GM21367 (cell line): ENCODE results near the gene ZNF750.
"Not testable (repeated sequence)": the region's sequence is repeated elsewhere in the genome, so short reads cannot be mapped to it uniquely, and the experiment has no call there.

ENCODE experiments used
- ATAC-seq: cut with Tn5 transposase; IDR thresholded peaks from one replicate; pipeline ENCODE4 v1.9.1; 2021; ENCODE audit not compliant: unreplicated experiment

The ZNF750 gene

DNA sequence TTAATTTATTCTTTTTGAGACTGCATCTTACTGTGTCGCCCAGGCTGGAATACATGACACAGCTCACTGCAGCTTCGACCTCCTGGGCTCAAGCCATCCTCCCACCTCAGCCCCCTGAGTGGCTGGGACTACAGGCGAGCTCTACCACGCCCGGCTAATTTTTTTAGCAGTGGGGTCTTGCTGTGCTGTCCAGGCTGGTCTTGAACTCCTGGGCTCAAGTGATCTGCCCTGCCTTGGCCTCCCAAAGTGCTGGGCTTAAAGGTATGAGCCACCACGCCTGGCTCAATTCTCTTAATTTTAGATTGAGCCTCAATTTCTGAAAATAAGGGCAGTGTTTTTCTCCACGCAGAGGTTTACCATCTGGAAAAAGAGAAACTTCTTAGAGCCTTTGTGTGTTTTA lies 41.1 kb downstream of the ZNF750 start:
- ATAC-seq, result no peak

- no peak for ATAC-seq
Observed at GRCh38 chr17:82797061-82797460, 42.8 kb downstream of the ZNF750 start.

GRCh38 chr17:82795615-82796014 lies 44.2 kb downstream of the ZNF750 start:
- no peak for ATAC-seq

DNA sequence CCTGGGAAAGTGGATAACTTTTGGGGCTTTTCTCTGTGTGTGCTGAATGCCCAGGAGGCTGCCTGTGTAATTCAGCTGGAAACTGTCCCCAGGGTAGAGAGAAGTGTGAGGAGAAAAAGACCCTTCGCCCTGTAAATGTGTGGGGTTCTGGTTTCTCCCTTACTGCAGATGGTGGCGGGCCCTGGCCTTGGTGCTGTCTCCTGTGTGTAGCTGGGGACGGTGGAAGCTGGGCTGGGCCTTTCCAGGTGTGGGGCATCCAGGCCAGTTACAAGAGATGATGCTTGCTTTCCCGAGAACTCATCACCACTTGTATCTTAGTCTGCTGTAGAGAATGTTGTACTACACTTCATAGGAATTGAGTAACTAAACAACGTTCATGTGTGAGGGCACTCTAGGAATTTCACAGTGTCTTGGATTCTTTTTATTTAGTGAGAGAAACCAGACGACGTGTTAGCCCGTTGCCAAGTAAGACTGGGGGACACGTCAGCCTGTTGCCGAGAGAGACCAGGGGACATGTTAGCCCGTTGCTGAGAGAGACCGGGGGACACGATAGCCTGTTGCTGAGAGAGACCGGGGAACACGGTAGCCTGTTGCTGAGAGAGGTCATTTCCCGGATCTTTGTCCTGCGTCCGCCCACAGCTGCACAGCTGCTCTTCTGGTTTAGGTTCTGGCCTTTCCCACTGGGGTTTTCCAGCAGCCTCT lies 44.9 kb downstream of the ZNF750 start:
- ATAC-seq, result no peak

GRCh38 chr17:82793974-82794630 lies 45.7 kb downstream of the ZNF750 start:
- no peak for ATAC-seq

DNA sequence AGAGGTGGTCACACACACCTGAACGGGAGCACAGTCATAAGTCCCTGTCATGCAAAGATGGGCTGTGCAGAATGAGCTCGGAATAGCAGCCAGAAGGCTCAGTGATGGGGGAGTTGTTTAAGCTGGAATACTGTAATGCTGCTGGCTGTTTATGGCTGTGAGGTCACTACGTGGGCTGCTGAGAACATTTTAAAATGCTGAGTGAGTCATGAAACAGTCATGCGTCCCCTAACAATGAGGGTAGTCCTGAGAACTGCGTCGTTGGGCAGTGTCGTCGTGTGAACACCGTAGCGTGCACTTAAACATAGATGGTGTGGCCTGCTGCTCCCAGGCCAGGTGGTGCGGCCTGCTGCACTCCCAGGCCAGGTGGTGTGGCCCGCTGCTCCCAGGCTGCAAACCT lies 48.3 kb downstream of the ZNF750 start:
- no peak for ATAC-seq

DNA sequence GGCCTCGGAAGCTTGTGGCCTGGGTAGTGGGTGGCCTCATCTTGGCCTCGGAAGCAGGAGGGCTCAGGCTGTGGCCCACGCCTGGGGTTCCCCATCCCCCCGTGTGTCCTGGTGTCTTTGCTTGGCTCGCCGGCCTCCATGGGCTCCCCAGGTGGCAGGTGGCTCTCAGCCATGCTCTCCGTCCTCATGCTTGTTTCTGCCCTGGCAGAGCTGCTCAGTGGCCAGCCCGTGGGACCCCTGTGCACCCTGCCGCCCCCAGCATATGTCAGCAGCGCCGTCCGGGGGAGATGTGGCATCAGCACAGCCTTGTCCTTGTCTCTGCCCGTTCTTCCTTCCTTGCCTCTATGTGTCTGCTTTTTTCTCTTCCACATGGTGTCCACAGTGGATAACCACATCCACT lies 49.4 kb downstream of the ZNF750 start:
- no peak for ATAC-seq

- no peak for ATAC-seq
Observed at GRCh38 chr17:82789806-82790205, 50.0 kb downstream of the ZNF750 start.

DNA sequence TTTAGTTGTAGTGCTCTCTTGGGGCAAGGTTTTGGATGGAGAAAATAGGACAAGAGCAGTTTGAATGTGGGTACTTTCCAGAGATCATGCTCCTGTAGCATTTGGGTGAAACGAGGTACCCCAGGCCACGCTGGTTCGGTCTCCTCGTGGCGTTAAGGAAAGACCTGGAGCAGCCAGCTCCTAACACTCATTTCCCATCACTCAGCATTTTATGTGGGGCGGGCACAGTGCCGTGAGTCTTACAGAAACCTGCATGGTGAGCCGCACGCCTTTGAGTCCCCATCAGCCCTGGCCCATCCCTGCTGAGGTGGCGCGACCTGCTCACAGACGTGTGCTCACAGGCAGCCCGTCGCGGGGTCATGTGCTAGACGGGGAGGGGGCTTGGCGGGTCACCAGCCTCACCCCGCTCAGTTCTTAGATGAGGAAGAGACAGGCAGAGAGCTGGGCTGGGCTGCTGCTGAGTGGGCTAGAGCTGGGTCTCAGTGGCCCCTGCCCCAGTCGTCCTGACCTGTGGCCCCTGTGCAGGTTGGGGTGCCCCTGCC lies 50.7 kb downstream of the ZNF750 start:
- ATAC-seq, result no peak

GRCh38 chr17:82788206-82789001 lies 51.4 kb downstream of the ZNF750 start:
- no peak for ATAC-seq

- ATAC-seq, result no peak
Observed at GRCh38 chr17:82787081-82787848, 52.6 kb downstream of the ZNF750 start.

- no peak for ATAC-seq
Observed at GRCh38 chr17:82786427-82786826, 53.4 kb downstream of the ZNF750 start.

- not testable (repeated sequence) for ATAC-seq
Observed at GRCh38 chr17:82785581-82785980, 54.2 kb downstream of the ZNF750 start.

DNA sequence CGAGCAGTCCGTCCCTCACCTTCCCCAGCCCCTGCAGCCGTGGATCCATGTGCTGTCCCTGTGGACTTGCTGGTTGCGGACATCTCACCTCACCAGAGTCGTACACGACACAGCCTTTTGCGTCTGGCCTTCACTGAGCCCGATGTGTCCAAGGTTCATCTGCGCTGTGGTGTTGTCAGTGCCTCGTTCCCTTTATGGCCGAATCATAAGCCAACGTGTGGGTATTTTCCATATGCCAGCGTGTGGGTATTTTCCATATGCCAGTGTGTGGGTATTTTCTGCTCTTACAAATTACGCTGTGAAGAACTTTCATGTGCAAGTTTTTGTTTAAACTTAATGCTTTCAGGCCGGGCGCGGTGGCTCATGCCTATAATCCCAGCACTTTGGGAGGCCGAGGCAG lies 56.3 kb downstream of the ZNF750 start:
- ATAC-seq, result no peak

- ATAC-seq, result no peak
Observed at GRCh38 chr17:82782657-82783207, 57.1 kb downstream of the ZNF750 start.

GRCh38 chr17:82781894-82782274 lies 57.9 kb downstream of the ZNF750 start:
- ATAC-seq, result no peak

DNA sequence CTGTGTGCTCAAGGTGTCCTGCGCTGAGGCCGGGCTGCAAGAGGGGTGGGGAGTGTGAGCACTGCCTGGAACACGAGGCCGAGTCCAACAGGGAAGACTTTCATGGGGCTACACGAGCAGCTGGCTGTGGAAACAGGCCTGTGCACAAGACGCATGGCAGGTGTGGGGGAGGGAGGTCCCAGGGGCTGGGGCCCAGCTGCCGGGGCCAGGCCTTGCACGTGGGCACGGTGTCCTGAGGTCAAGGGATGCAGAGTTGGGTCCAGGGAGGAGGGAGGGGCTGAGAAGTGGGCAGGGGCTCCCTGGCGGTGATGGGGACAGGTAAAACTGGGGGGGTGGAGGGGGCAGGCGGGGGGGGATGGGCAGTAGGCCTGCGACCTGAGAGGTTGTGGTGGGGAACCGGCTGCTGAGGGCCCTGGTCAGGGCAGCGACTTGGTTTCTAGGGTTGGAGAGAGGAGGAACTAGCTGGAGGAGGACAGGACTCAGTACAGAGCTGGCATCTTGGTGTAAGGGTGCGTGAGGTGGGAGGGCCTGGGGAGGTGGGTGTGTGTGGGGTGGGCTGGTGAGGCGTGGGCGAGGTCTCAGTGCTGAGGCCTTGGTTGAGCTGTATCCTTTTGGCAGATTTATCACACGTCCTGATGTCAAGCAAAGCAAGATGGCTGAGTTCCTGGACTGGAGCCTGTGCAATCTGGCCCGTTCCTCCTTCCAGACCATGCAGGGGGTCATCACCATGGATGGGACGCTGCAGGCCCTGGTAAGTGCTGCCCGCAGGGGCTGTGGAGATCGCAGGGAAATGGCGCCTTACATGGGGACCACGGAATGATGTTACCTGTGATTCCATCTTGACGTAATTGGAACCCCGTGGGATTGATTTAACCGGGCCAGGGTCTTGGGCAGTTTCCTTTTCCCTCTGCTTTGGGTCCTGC lies 58.6 kb downstream of the ZNF750 start:
- no peak for ATAC-seq

DNA sequence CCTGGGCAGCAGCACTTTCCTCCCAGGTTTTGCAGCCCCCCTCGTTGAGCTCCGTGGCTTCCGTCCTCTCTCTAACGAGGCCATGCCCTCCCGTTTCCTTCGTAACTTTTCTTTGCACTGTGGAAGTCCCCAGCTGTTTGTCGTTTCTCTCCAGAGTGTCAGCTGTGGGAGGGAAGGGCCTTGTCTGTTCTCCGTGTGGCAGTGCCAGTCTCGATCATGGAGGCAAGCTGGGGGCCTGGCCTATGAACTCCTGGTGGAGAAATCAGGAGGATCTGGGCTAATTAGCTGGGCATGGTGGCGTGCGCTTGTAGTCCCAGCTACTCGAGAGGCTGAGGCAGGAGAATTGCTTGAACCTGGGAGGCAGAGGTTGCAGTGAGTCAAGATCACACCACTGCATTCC lies 59.6 kb downstream of the ZNF750 start:
- ATAC-seq, result no peak

GRCh38 chr17:82779541-82779940 lies 60.3 kb downstream of the ZNF750 start:
- no peak for ATAC-seq
